ENCODE data around the gene ARHGAP21.

DNA sequence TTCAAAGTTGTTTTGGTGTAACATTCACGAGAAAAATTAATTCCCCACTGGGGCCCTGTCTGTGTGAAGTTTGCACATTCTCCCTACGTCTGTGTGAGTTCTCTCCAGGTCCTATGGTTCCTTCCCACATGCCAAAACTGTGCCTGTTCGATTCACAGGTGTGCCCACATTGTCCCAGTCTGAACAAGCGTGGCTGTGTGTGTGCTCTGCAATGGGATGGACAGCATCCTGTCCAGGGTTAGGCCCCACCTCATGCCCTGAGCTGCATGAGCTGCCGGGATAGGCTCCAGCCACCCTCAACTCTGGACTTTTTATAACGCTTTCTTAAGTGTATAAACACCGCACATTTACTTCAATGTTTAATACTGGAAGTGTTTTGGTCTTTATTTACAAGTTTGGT is 55.4 kb downstream of the ARHGAP21 start:
- TF ChIP-seq, protein P1, sequence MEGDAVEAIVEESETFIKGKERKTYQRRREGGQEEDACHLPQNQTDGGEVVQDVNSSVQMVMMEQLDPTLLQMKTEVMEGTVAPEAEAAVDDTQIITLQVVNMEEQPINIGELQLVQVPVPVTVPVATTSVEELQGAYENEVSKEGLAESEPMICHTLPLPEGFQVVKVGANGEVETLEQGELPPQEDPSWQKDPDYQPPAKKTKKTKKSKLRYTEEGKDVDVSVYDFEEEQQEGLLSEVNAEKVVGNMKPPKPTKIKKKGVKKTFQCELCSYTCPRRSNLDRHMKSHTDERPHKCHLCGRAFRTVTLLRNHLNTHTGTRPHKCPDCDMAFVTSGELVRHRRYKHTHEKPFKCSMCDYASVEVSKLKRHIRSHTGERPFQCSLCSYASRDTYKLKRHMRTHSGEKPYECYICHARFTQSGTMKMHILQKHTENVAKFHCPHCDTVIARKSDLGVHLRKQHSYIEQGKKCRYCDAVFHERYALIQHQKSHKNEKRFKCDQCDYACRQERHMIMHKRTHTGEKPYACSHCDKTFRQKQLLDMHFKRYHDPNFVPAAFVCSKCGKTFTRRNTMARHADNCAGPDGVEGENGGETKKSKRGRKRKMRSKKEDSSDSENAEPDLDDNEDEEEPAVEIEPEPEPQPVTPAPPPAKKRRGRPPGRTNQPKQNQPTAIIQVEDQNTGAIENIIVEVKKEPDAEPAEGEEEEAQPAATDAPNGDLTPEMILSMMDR (IDR thresholded peaks at IDR 0.05): no peak
- TF ChIP-seq POLR2A (IDR thresholded peaks at IDR 0.05): no peak

Data from thyroid gland (tissue), 4 donors.